K562 (cell line): ENCODE data around the gene COL23A1. TPM values are rescaled to one million over a fixed set of nuclear protein-coding genes. Genes with fewer than 3 reads are reported as not detected.

Source experiments
- ATAC-seq: fragments of 200-7000 bp; cut with Tn5 transposase; 3 replicates; pipeline ENCODE4 v1.9.1; 2020; ENCODE audit warnings: moderate library complexity
- BruUV-seq: library from RNA; stranded (reverse); fragments of 400-500 nt; replicated peaks from 2 replicates; lab custom pipeline; 2021; lab: Mats Ljungman, UMichigan
- CTCF ChIA-PET: fragments of 300-600 bp; formaldehyde crosslinking; extraction: SDS; loops from one replicate; lab custom pipeline; 2021; ENCODE audit warnings: low intra/inter-chr PET ratio; lab: Yijun Ruan, JAX
- POLR2A ChIA-PET: fragments of 300-600, 350-650 bp; sonication (Branson Sonifier 250); formaldehyde crosslinking; extraction: SDS; loops from one replicate; lab custom pipeline; 2021; ENCODE audit warnings: antibody characterized with exemption, inconsistent platforms; lab: Yijun Ruan, JAX
- DNase-seq, 4 experiments: peaks; one replicate each; pipeline versions ENCODE4 v3.0.0 to v3.0.0-alpha.2; 2011 to 2018; ENCODE audit warnings: low spot score in 3 of 4, mixed read lengths in 3 of 4; ENCODE audit errors: extremely low read depth in 1 of 4
- FAIRE-seq: peaks from 2 replicates; lab custom pipeline; 2011; peaks lifted over from hg19 to GRCh38; lab: Jason Lieb, UNC
- H2AFZ ChIP-seq: 2 replicates; pipeline ENCODE4 v1.6.0; 2011; ENCODE audit warnings: low read depth, low read length, control low read depth, inconsistent platforms
- H3K27ac ChIP-seq: fragments of 200-600 bp; 3 replicates; pipeline ENCODE4 v1.8.0; 2011; ENCODE audit warnings: low read depth, mild to moderate bottlenecking, control low read depth, inconsistent platforms, low read length, moderate library complexity, mixed read lengths; ENCODE audit errors: extremely low read depth
- H3K27me3 ChIP-seq, 2 experiments: fragments of 300-600 bp in 1 of 2; 2 replicates in 1 of 2; 3 replicates in 1 of 2; pipeline versions ENCODE4 v1.6.0 to v1.8.0; 2011; ENCODE audit warnings: inconsistent platforms in 2 of 2, low read length in 2 of 2, mild to moderate bottlenecking in 1 of 2, mixed read lengths in 1 of 2, moderate library complexity in 1 of 2; ENCODE audit not compliant: control insufficient read depth in 2 of 2, insufficient read depth in 2 of 2
- H3K36me3 ChIP-seq: fragments of 300-600 bp; 3 replicates; pipeline ENCODE4 v1.8.0; 2011; ENCODE audit warnings: mild to moderate bottlenecking, low read length, inconsistent platforms; ENCODE audit not compliant: control insufficient read depth, insufficient read depth
- H3K4me1 ChIP-seq, 2 experiments: fragments of 200-600 bp in 1 of 2; replicated peaks in 1 of 2; 2 replicates in 1 of 2; 3 replicates in 1 of 2; pipeline versions ENCODE4 v1.5.1 to v1.8.0; 2011; ENCODE audit warnings: inconsistent platforms in 2 of 2, low read length in 2 of 2, mild to moderate bottlenecking in 1 of 2, mixed read lengths in 1 of 2, moderate library complexity in 1 of 2; ENCODE audit not compliant: control insufficient read depth in 2 of 2, insufficient read depth in 2 of 2
- H3K4me2 ChIP-seq: 2 replicates; pipeline ENCODE4 v1.6.1; 2011; ENCODE audit warnings: low read length, control low read depth, inconsistent platforms, mixed read lengths; ENCODE audit not compliant: insufficient read depth
- H3K4me3 ChIP-seq: fragments of 200-600 bp; sonication (generic), shearing (Covaris generic); 2 replicates; pipeline ENCODE4 v1.5.1; 2016; ENCODE audit warnings: control low read depth, inconsistent platforms
- H3K79me2 ChIP-seq: fragments of 200-600 bp; 3 replicates; pipeline ENCODE4 v1.8.0; 2011; ENCODE audit warnings: low read length, inconsistent platforms; ENCODE audit not compliant: control insufficient read depth, insufficient read depth
- H3K9ac ChIP-seq, 2 experiments: 2 replicates each; pipeline versions ENCODE4 v1.6.0 to v1.6.1; 2011; ENCODE audit warnings: low read depth in 2 of 2, low read length in 2 of 2, control low read depth in 1 of 2, inconsistent platforms in 1 of 2, mild to moderate bottlenecking in 1 of 2, mixed read lengths in 1 of 2; ENCODE audit not compliant: insufficient read depth in 1 of 2
- H3K9me1 ChIP-seq: one replicate; pipeline ENCODE4 v1.6.0; 2011; ENCODE audit warnings: inconsistent platforms, mild to moderate bottlenecking, low read length, moderate library complexity; ENCODE audit not compliant: control insufficient read depth, insufficient read depth
- H3K9me3 ChIP-seq: replicated peaks from 2 replicates; pipeline ENCODE4 v1.5.1; 2011; ENCODE audit warnings: low read depth, low read length, inconsistent platforms; ENCODE audit not compliant: control insufficient read depth, insufficient read depth
- H4K20me1 ChIP-seq: replicated peaks from 2 replicates; pipeline ENCODE4 v1.6.1; 2011; ENCODE audit warnings: low read length, inconsistent platforms, mixed read lengths; ENCODE audit not compliant: control insufficient read depth, insufficient read depth
- CAMTA2 ChIP-seq: fragments of 250-450 bp; sonication (Bioruptor Pico); conservative IDR thresholded peaks from 2 replicates; pipeline ENCODE4 v1.5.1; 2022
- COPS2 ChIP-seq: fragments of 450-650 bp; conservative IDR thresholded peaks from 2 replicates; pipeline ENCODE4 v1.6.1; 2016; ENCODE audit warnings: mild to moderate bottlenecking, moderate library complexity
- EGR1 ChIP-seq: fragments of 450-650 bp; conservative IDR thresholded peaks from 2 replicates; pipeline ENCODE4 v1.6.1; 2017; ENCODE audit warnings: mild to moderate bottlenecking
- HDAC6 ChIP-seq: IDR thresholded peaks from 2 replicates; pipeline ENCODE4 v1.6.1; 2012; ENCODE audit warnings: low read depth, mild to moderate bottlenecking, control low read depth, inconsistent platforms, low read length, moderate library complexity
- HNRNPLL ChIP-seq: fragments of 200-400 bp; formaldehyde crosslinking; IDR thresholded peaks from 2 replicates; pipeline ENCODE4 v1.6.1; 2017; ENCODE audit warnings: low read length, low read depth, mild to moderate bottlenecking; ENCODE audit not compliant: poor library complexity, severe bottlenecking
- ID3 ChIP-seq, 2 experiments: fragments of 250-450 bp in 1 of 2; fragments of 450-650 bp in 1 of 2; sonication (Bioruptor Pico) in 1 of 2; IDR thresholded peaks; 2 replicates each; pipeline versions ENCODE4 v1.6.1 to v1.8.0; 2016 to 2021; ENCODE audit warnings: mild to moderate bottlenecking in 2 of 2, moderate library complexity in 2 of 2, missing compliant biosample characterization in 1 of 2, missing genetic modification characterization in 1 of 2
- LARP7 ChIP-seq: fragments of 450-650 bp; IDR thresholded peaks from 2 replicates; pipeline ENCODE4 v1.6.1; 2016
- MCM2 ChIP-seq: fragments of 450-650 bp; IDR thresholded peaks from 2 replicates; pipeline ENCODE4 v1.6.1; 2017; ENCODE audit warnings: low read depth, mild to moderate bottlenecking
- MTA2 ChIP-seq: fragments of 450-650 bp; IDR thresholded peaks from 2 replicates; pipeline ENCODE4 v1.6.1; 2016; ENCODE audit warnings: low read depth
- STAT5A ChIP-seq: IDR thresholded peaks from 2 replicates; pipeline ENCODE4 v1.6.1; 2012; ENCODE audit warnings: low read length, inconsistent platforms, borderline replicate concordance
- ZFX ChIP-seq: sonication (generic); formaldehyde crosslinking; IDR thresholded peaks from 2 replicates; pipeline ENCODE4 v1.8.0; 2022; ENCODE audit warnings: mild to moderate bottlenecking, missing genetic modification reagents, moderate library complexity
- WGBS: fragments of 100-300 bp; shearing (Covaris generic); methylation state at CpG from one replicate; pipeline ENCODE4 v1.1.6; 2016; ENCODE audit warnings: low coverage, mixed read lengths; ENCODE audit not compliant: insufficient coverage; ENCODE audit errors: missing lambda C conversion rate; 5-methylcytosine and 5-hydroxymethylcytosine counted together
- in situ Hi-C: fragments of 300-500 bp; cut with MboI; formaldehyde crosslinking; loops from 4 replicates; pipeline ENCODE4 v1.15.0; 2018; ENCODE audit warnings: inconsistent platforms, mixed read lengths
- intact Hi-C: fragments of 100-400 bp; cut with micrococcal nuclease; formaldehyde crosslinking; loops from 2 replicates; pipeline ENCODE4 v1.14.2; 2022
- polyA plus RNA-seq, 8 experiments: library from polyadenylated mRNA; depleted of rRNA in 4 of 8; stranded (reverse) in 5 of 8; unstranded in 3 of 8; fragments of >200 nt; fragmentation: Nextera tagmentation in 2 of 8; fragmentation: Illumina TruSeq in 1 of 8; extraction: Ambion mirVana in 2 of 8; extraction: Trizol in 1 of 8; gene quantifications; 2 replicates each; pipeline versions ENCODE4 v1.2.1 to v1.2.3, GENCODE V29; 2011 to 2014; ENCODE audit warnings: inconsistent platforms in 1 of 8, missing spikeins in 1 of 8
- total RNA-seq, 7 experiments: library from RNA; depleted of rRNA in 6 of 7; stranded (reverse); fragments of >200 nt in 6 of 7; fragmentation: Illumina TruSeq in 2 of 7; extraction: Trizol in 2 of 7; gene quantifications; 2 replicates each; pipeline versions ENCODE4 v1.2.1 to v1.2.3, GENCODE V29; 2011 to 2021; ENCODE audit warnings: low replicate concordance in 1 of 7
- TF ChIP-seq, protein P1 (sequence below): fragments of 250-450 bp; sonication (Bioruptor Pico); IDR thresholded peaks from 2 replicates; pipeline ENCODE4 v1.8.0; 2021; ENCODE audit warnings: borderline replicate concordance, mild to moderate bottlenecking, moderate library complexity; ENCODE audit not compliant: poor library complexity, severe bottlenecking
- TF ChIP-seq, protein P2 (sequence below): fragments of 450-650 bp; IDR thresholded peaks from 2 replicates; pipeline ENCODE4 v1.6.1; 2017; ENCODE audit warnings: antibody characterized with exemption, mild to moderate bottlenecking

Gene COL23A1
- total and polyA plus RNA-seq, 9 of the 15 experiments (the other 6 are each of a cell fraction or from before 2014, with no cell fraction given) = 0.09 TPM; not detected in 8

DNA sequence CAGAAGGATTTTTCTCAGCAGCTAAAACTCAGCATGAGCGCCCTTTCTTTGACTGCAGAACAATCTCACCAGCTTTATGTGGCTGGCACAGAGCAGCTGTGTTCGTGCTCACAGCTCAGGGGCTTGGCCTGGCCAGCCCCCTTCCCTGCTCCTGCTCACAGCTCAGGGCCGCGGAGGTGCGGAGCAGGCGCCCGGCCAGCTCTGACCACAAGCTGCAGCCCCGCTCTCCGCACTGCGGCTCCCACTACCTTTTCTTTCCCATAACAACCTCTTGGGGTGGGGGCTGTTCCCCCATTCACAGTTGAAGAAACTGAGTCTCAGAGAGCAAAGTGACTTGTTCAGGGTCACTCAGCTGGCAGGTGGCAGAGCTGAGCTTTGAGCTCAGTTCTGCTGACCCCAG, 323.6 kb downstream of the COL23A1 start:
- WGBS = 38% methylated on average over 10 of the region's 10 CpGs
- CTCF ChIA-PET = no interaction called here
- no TSS peak for BruUV-seq

GRCh38 chr5:178265746-178266145, 324.4 kb downstream of the COL23A1 start:
- H3K9me1 ChIP-seq = no peaks in the 10 kb centered on the region
- CTCF ChIA-PET = no interaction called here
- H3K4me3 ChIP-seq = no peak overlapping the region
- H3K36me3 ChIP-seq = no peaks in the 10 kb centered on the region
- FAIRE-seq (no peak), DNase-seq (no peak), ATAC-seq (no peak)
- H2AFZ ChIP-seq = no peak overlapping the region
- H4K20me1 ChIP-seq = no peaks in the 10 kb centered on the region
- in situ Hi-C loops (no loop called here), intact Hi-C loops (no loop called here)
- no peaks in the 10 kb centered on the region for H3K9me3 ChIP-seq
- H3K27ac ChIP-seq = no peak overlapping the region
- H3K4me1 ChIP-seq = peaks cover 0 to 7% of the 10 kb centered on the region in 2 experiments; a peak in 2 of 5 replicates
- BruUV-seq = no TSS peak
- no peaks in the 10 kb centered on the region for H3K79me2 ChIP-seq
- H3K27me3 ChIP-seq = peaks cover 8 to 49% of the 10 kb centered on the region in 2 experiments; a peak in 3 of 5 replicates
- H3K9ac ChIP-seq = no peak overlapping the region
- WGBS = 14% methylated on average over 7 of the region's 7 CpGs
- no peak overlapping the region for H3K4me2 ChIP-seq
- POLR2A ChIA-PET = interaction anchor here (0.6 kb wide), 1 partner anchor 9 kb away, joined by 3 read pairs; no protein-coding TSS in a partner anchor
- no peak for TF ChIP-seq MTA2
- TF ChIP-seq EGR1 = no peak
- TF ChIP-seq, protein P1, sequence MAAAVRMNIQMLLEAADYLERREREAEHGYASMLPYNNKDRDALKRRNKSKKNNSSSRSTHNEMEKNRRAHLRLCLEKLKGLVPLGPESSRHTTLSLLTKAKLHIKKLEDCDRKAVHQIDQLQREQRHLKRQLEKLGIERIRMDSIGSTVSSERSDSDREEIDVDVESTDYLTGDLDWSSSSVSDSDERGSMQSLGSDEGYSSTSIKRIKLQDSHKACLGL (CRISPR knock-in tag) = no peak
- TF ChIP-seq, protein P2, sequence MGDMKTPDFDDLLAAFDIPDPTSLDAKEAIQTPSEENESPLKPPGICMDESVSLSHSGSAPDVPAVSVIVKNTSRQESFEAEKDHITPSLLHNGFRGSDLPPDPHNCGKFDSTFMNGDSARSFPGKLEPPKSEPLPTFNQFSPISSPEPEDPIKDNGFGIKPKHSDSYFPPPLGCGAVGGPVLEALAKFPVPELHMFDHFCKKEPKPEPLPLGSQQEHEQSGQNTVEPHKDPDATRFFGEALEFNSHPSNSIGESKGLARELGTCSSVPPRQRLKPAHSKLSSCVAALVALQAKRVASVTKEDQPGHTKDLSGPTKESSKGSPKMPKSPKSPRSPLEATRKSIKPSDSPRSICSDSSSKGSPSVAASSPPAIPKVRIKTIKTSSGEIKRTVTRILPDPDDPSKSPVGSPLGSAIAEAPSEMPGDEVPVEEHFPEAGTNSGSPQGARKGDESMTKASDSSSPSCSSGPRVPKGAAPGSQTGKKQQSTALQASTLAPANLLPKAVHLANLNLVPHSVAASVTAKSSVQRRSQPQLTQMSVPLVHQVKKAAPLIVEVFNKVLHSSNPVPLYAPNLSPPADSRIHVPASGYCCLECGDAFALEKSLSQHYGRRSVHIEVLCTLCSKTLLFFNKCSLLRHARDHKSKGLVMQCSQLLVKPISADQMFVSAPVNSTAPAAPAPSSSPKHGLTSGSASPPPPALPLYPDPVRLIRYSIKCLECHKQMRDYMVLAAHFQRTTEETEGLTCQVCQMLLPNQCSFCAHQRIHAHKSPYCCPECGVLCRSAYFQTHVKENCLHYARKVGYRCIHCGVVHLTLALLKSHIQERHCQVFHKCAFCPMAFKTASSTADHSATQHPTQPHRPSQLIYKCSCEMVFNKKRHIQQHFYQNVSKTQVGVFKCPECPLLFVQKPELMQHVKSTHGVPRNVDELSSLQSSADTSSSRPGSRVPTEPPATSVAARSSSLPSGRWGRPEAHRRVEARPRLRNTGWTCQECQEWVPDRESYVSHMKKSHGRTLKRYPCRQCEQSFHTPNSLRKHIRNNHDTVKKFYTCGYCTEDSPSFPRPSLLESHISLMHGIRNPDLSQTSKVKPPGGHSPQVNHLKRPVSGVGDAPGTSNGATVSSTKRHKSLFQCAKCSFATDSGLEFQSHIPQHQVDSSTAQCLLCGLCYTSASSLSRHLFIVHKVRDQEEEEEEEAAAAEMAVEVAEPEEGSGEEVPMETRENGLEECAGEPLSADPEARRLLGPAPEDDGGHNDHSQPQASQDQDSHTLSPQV = no peak
- no peak for TF ChIP-seq ID3 (CRISPR knock-in tag; IDR thresholded peaks at IDR 0.05)
- TF ChIP-seq ID3 (tag; IDR thresholded peaks at IDR 0.05) = no peak
- no peak for TF ChIP-seq LARP7
- no peak for TF ChIP-seq HDAC6
- no peak for TF ChIP-seq CAMTA2 (CRISPR knock-in tag)

More for the DNA sequence above, 323.6 kb downstream of the COL23A1 start:
- no peak for DNase-seq
- Histone ChIP-seq H3K4me2 (no peak overlapping the region), H2AFZ (no peak overlapping the region), H3K4me3 (no peak overlapping the region), H3K4me1 (peaks cover 0 to 7% of the 10 kb centered on the region in 2 experiments; a peak in 2 of 5 replicates)
- TF ChIP-seq STAT5A (no peak), HNRNPLL (no peak), COPS2 (no peak), ZFX (no peak), MCM2 (no peak)
- TF ChIP-seq, all 486 proteins: peak for 0
- H3K9me1 ChIP-seq = no peaks in the 10 kb centered on the region
- H3K27me3 ChIP-seq = peaks cover 8 to 58% of the 10 kb centered on the region in 2 experiments; a peak in 3 of 5 replicates
- intact Hi-C loops (no loop called here), in situ Hi-C loops (no loop called here)
- H3K27ac ChIP-seq = no peak overlapping the region
- POLR2A ChIA-PET = interaction anchor here (0.6 kb wide), 2 partner anchors 10 to 69 kb away, joined by 3 read pairs; no protein-coding TSS in a partner anchor
- no peak for FAIRE-seq
- H3K9ac ChIP-seq = no peak overlapping the region
- no peaks in the 10 kb centered on the region for H3K79me2 ChIP-seq
- no peak for ATAC-seq
- H4K20me1 ChIP-seq = no peaks in the 10 kb centered on the region
- H3K9me3 ChIP-seq = no peaks in the 10 kb centered on the region
- H3K36me3 ChIP-seq = no peaks in the 10 kb centered on the region
